Melanocyte of skin (primary cell): ENCODE results near the gene ISL2. TPM values are rescaled to one million over a fixed set of nuclear protein-coding genes. Genes with fewer than 3 reads are reported as not detected.

ENCODE experiments used
- total RNA-seq, 2 donors: library from RNA; depleted of rRNA; stranded (reverse); fragments of >200 nt; gene quantifications; 2 replicates each; pipeline ENCODE4 v1.2.3, GENCODE V29; 2012

The ISL2 gene
- total RNA-seq: not detected

DNA sequence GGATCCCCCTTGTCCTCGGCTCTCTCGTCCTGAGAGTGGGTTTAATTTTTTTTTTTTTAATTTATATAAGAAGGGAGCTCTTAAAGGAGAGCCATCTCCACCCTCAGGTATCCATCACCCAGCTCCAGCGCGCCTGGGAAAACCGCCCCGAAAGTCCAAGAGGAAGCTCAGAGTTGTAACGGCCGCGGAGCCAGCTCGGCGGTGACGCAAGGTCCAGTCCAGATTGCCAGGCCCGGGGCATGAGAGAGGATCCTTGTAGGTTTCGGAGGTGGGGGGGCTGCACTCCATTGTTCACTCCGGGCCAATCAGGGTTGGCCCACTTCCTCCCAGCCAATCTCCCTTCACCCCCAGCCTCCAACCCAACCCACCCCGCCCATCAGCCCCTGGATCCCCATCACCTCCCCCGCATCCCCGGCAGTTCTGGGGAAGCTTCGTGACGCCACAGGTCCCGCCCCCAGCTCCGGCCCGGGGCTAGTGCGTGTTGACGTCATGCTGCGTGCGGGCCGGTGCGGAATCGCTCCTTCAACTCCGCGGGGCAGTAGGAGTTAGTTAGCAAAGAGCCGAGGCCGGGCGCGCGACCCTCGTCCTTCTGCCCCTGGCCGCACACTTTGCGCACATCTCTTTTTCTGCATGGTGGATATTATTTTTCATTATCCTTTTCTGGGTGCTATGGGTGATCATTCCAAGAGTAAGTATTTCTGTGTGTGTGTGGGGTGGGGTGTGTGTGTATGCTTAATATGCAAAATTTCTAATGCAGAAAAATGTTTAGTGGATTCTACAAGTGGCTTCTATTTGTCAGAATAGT is at the start of gene ISL2:
Gene ISL2, plus strand, starts transcription at position 520 of the 805 bp plus-strand sequence. Its CDS starts 111 bp downstream, at position 631.

DNA sequence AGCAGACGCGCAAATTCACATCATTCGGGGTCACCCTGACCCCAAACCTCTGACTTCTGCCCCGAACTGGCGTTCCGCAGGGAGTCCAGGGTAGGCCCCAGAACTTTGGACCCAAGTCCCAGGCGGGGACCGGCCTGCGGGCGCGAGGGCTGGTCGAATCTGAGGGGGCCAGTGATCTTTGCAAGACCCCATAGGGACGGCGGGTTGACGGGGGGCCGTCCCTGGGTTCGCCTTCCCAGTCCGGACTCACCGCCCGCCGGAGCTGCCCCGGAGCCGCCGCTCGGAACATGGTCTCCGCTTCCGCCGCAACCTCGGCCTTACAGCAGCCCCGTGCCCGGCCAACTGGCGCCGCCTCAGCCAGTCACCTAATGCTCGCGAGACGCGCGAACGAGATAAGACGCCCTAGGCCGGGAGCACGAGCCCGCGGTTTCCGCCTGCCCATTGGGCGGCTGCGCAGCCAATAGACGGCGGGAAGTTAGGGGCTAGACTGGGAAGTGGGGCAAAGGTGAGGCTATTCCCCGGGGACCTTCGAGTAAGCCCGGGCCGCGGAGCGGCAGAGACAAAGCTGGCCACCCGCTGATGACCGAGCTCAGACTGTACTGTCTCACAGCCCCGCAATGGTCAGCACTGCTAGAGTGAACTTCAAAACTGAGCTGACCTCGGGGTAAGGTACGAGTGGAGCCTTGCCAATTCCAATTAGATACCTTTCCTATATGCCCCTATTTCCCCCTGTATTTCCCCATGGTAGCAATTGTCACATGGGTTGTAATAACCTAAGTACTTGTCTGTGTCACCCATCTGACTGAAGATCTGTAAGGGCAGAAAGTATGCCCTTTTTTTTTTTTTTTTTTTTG is 25.2 kb upstream of the ISL2 start, which contains the start of gene ETFA:
Gene ETFA, minus strand, starts transcription at position 370 of the 854 bp plus-strand sequence. Its CDS starts 81 bp downstream, at position 289.

Other genes with a start within 250 kb of the ISL2 start
- 100 to 1,000 TPM; 102 to 132 TPM for gene ETFA, start 25.3 kb upstream of the ISL2 start, total RNA-seq